Measurements from ENCODE around the gene CX3CR1.

CX3CR1 gene

GRCh38 chr3:39292961-39293360 lies 13.1 kb upstream of the CX3CR1 start:
- no peak for DNase-seq

GRCh38 chr3:39291903-39292329 lies 12.1 kb upstream of the CX3CR1 start:
- DNase-seq: peak; percentile 27

- no peak for DNase-seq
Observed at GRCh38 chr3:39290255-39290654, 10.4 kb upstream of the CX3CR1 start.

GRCh38 chr3:39289107-39289506 lies 9.3 kb upstream of the CX3CR1 start:
- DNase-seq: no peak

- peak; percentile 49 for DNase-seq
Observed at GRCh38 chr3:39288300-39288808, 8.5 kb upstream of the CX3CR1 start.

- DNase-seq: no peak
Observed at GRCh38 chr3:39287216-39288164, 7.7 kb upstream of the CX3CR1 start.

GRCh38 chr3:39286771-39287170 lies 6.9 kb upstream of the CX3CR1 start:
- no peak for DNase-seq

- DNase-seq: no peak
Observed at GRCh38 chr3:39285332-39285731, 5.5 kb upstream of the CX3CR1 start.

GRCh38 chr3:39284457-39284881 lies 4.6 kb upstream of the CX3CR1 start:
- no peak for DNase-seq

- DNase-seq: no peak
Observed at GRCh38 chr3:39282057-39282456, 2.2 kb upstream of the CX3CR1 start.

- DNase-seq: no peak
Observed at GRCh38 chr3:39281533-39281932, 1.7 kb upstream of the CX3CR1 start.

- no peak for DNase-seq
Observed at GRCh38 chr3:39280571-39280970, 735 bp upstream of the CX3CR1 start.

- DNase-seq: no peak
Observed at GRCh38 chr3:39278616-39278935, 1.3 kb downstream of the CX3CR1 start.

GRCh38 chr3:39277893-39278615 lies 1.8 kb downstream of the CX3CR1 start:
- DNase-seq: no peak

- no peak for DNase-seq
Observed at GRCh38 chr3:39276746-39277145, 3.1 kb downstream of the CX3CR1 start.

GRCh38 chr3:39275963-39276593 lies 3.8 kb downstream of the CX3CR1 start:
- no peak for DNase-seq

GRCh38 chr3:39275052-39275451 lies 4.8 kb downstream of the CX3CR1 start:
- DNase-seq: no peak

GRCh38 chr3:39273119-39273518 lies 6.7 kb downstream of the CX3CR1 start:
- no peak for DNase-seq

GRCh38 chr3:39272191-39272590 lies 7.6 kb downstream of the CX3CR1 start:
- no peak for DNase-seq

- DNase-seq: no peak
Observed at GRCh38 chr3:39271363-39271914, 8.4 kb downstream of the CX3CR1 start.

GRCh38 chr3:39269528-39269927 lies 10.3 kb downstream of the CX3CR1 start:
- DNase-seq: no peak

- DNase-seq: no peak
Observed at GRCh38 chr3:39268549-39268900, 11.3 kb downstream of the CX3CR1 start.
